CD4-positive, alpha-beta T cell treated with Interleukin-17A for 4 hours (primary cell): Measurements from ENCODE around the gene TRPM3.

Source experiments
- DNase-seq: peaks from one replicate; pipeline ENCODE4 v3.0.0-alpha.2; 2020; ENCODE audit warnings: mixed read lengths

Gene TRPM3

GRCh38 chr9:71121275-71122021 lies at the start of gene TRPM3:
Gene TRPM3, minus strand, starts transcription at chr9:71121621. Its CDS starts 267 bp downstream, at chr9:71121354.
- DNase-seq, result no peak

- no peak for DNase-seq
Measured at GRCh38 chr9:71168418-71168817, 47.0 kb upstream of the TRPM3 start.

DNA sequence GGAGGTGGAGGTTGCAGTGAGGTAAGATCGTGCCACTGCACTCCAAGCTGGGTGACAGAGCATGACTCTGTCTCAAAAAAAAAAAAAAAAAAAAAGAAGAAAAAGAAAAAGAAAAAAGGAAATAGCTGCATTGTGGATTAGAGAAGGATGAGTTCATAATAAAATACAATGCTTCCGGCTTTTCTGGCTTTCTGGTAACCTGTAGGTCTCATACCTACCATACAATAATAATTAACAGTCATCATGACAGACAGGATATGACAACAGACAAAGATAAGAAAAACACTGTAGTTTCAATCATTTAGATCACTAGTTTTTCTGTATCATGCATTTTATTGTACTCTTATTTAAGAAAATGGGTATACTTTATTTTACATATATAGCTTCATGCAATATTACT lies 40.7 kb upstream of the TRPM3 start:
- no peak for DNase-seq

DNA sequence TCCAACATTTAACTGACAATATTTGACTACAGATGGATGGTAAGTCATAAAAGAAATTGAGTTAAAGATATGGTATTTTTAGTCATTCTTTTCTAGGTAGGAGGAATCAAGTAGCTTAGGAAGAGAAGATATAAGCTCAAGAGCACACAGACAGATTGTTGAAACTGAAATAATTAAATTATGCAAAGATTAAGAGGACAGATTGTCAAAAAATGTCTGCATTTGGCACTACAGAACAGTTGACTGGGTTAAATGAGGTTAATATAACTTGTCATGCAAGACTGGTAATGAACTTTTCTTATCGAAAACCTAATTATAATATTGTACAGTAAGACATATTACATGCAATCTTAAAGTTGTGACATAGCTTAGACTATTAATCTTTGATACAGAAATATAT lies 36.3 kb upstream of the TRPM3 start:
- no peak for DNase-seq

GRCh38 chr9:71147368-71147767 lies 25.9 kb upstream of the TRPM3 start:
- DNase-seq, result no peak

DNA sequence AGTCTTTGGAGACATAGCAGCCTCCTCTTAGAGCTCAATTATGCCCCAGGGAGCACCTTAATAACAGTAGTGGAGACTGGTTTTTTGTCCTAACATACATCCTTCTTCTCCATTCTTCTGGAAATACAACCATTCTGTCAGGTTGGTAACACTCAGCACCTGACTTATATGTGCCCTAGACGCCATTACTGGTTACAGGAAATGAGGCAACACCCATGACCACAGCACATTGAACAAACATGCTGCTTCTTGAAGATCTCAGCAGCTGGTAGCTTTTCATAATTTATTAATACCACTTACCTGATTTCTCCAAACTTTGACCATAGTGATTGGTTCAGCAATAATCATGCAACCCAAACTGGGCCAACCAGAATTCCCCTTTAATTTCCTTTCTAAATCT lies 25.1 kb upstream of the TRPM3 start:
- no peak for DNase-seq

- no peak for DNase-seq
Measured at GRCh38 chr9:71145179-71145578, 23.8 kb upstream of the TRPM3 start.

GRCh38 chr9:71144495-71144894 lies 23.1 kb upstream of the TRPM3 start:
- DNase-seq, result no peak

DNA sequence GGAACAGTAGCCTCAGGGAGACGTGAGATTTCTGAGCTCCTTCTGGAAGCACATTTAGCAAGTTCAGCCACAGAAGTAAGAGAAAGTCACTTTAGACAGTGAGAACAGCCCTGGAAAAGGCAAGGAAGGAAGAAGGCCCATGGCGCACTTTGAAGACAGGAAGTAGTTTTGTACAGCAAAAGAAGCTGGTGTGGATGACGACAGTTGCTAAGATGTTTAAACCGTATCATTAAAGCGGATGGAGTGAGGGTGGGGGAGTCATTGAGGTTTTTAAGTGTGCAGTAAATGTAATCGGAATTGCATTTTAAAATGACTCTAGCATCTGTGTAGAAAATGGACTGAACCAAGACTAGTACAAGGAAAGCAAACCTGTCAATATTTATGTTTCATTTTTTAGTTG lies 15.3 kb upstream of the TRPM3 start:
- DNase-seq, result no peak

- no peak for DNase-seq
Measured at GRCh38 chr9:71131145-71131544, 9.7 kb upstream of the TRPM3 start.

DNA sequence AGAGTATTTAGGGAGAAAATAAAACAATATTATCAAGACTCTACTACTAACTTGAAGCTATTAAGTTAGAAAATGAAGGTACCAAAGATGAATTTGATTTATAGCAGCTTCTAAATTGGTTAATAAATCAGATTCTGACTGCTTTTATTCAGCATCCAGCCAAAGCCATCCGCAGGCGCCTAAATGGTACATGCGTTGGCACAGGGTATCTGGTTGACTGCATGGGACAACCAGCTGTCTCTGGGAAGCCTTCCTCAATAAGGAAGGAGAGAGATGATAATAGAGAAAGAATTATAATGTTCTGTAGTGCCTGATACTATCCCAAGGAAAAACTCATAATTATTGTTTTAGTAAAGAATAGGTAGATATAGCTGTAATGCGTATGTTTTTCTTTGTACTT lies 9.1 kb upstream of the TRPM3 start:
- DNase-seq, result no peak

DNA sequence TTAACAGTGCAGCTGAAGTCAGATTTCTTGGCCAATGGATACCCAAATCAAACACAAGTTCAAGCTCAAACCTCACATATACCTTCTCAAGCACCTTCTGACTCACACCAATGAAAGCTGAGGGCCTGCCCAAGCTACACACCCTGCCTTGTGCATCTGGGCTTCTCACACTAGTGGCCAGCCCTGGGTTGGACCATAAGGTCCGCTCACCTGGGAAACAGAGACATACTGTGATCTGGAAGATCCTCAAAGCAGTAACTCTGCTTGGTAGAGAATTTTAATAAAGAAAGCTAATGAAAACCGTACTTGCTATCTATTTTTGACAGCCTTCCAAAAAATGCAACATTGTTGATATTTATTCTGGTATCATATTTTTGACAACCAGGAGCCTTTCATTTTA lies 7.4 kb upstream of the TRPM3 start:
- DNase-seq, result no peak

- no peak for DNase-seq
Measured at GRCh38 chr9:71127301-71127700, 5.9 kb upstream of the TRPM3 start.

GRCh38 chr9:71122421-71122820 lies 1.0 kb upstream of the TRPM3 start:
- DNase-seq, result no peak

GRCh38 chr9:71122022-71122275 lies 528 bp upstream of the TRPM3 start:
- DNase-seq, result no peak

- DNase-seq, result no peak
Measured at GRCh38 chr9:71120501-71121247, 747 bp downstream of the TRPM3 start.

GRCh38 chr9:71119746-71120145 lies 1.7 kb downstream of the TRPM3 start:
- no peak for DNase-seq

- no peak for DNase-seq
Measured at GRCh38 chr9:71118324-71118723, 3.1 kb downstream of the TRPM3 start.

DNA sequence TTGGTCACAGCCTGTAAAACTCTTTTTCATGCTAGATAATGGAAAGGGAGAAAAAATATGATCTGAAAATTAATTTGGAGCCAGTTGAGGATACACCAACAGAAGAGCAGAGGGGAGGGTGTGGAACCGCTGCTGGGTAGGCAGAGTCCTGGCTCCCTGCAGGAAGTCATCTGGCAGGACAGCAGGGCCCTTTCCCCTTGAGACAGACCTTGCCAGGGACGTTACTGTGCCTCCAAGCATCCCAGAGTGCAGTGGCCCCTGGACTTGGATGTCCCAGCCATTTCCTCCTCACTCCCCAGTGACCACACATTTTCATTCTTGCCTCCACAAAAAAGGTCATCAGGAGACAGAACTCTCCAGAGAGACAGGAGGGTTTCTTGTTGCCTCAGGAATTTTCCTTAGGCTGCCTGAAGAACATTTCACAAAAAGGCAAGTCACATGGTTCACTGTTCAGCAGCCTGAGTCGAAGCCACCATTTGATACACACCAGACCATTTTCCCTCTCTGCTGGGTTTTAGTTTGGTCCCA lies 5.9 kb downstream of the TRPM3 start:
- DNase-seq, result no peak

- no peak for DNase-seq
Measured at GRCh38 chr9:71112866-71113265, 8.6 kb downstream of the TRPM3 start.

DNA sequence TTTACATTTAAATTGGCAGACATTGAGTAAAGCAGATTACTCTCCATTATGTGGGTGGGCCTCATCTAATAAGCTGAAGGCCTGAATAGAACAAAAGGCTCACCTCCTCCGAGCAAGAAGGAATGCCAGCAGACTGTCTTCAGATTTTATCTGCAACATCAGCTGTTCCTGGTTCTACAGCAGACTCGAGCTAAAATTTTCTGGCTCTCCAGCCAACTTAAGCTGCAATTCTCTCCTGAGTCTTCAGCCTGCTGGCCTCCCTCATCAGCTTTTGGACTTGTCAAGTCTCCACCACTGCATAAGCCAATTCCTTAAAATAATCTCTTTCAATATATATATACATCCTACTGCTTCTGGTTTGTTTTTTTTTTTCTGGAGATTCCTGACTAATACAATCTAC lies 12.5 kb downstream of the TRPM3 start:
- DNase-seq, result no peak

DNA sequence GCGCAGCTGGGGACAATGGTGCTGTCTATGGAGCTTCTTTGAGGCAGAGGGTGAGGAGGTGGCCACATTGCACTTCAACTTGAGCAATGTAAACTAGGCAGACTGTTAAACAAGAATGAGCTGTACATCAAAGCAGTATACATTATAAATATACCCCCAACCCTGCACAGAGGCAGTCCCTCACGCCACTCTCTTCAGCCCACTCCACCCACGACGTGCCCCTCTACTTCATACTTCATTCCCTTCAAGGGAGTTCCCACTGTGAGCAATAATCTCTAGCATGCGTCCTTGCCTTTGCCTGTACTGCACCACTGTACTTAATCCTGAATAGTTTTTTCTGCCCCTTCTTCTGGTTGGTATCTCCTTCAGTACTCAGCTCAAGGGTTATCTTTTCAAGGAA lies 14.4 kb downstream of the TRPM3 start:
- no peak for DNase-seq

DNA sequence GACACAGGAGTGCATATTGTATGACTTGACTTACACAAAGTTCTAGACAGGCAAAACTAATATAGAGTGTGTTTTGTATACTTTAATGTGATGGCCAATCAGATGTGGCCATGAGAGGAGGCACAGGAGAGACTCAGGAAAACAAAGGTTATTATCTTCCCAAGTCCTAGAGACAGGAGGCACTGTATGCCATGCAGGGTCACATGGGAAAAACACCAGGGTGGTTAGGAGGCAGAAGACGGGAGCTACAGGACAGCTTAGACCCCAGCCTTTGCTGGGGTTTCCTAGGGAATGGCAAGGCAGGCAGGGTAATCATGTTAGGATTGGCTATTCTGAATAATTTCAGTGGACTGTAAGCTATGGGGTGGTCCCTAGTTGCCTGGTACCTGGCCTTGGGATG lies 16.2 kb downstream of the TRPM3 start:
- DNase-seq, result no peak

DNA sequence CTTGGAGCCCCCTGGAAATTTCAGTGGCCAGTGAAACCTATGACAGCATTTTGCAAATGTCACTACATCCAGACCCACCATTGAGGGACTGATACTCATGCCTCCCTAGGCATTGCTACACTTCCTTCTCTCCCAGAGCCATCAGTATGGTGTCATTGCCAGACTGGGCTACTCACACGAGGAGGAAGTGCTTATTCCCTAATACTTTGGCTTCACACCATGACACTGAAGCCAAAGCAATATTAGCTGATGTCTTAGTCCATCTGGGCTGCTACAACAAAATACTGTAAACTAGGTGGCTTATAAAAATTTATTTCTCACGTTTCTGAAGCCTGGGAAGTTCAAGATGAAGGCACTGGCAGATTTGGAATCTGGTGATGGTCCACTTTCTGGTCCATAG lies 22.6 kb downstream of the TRPM3 start:
- DNase-seq, result no peak

DNA sequence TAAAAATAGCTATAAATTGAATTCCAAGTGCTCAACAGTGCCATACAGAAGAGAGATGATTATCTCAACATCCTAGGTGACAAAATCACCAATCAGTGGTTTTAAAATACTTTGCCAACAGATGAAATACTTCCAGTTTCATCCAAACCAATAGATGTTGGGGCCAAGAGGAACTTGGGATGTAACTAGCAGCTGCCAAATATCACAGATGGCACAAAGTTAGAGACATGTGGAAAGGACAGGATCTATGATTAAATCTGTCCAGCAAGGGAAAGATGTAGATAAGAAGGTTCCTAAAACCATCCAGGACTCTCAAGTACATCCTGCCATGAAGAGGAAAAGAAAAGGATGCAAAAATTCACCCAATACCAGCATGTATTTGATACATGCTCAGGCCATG lies 23.8 kb downstream of the TRPM3 start:
- no peak for DNase-seq
